ENCODE results near the gene FHIT. TPM values are rescaled to one million over a fixed set of nuclear protein-coding genes. Genes with fewer than 3 reads are reported as not detected.

The FHIT gene
- total RNA-seq, 1 experiment from 2014 or later: 3.6 TPM

- POLR2A ChIA-PET (ENCODE audit: unreplicated experiment): no interaction called here
- BruUV-seq (replicated peaks): no TSS peak
These were observed 1499.6 kb downstream of the FHIT start for GRCh38 chr3:59751606-59752005.

GRCh38 chr3:59750391-59750790 lies 1500.9 kb downstream of the FHIT start:
- no peaks in the 10 kb centered on the region for H3F3A ChIP-seq (ENCODE audit: low read length, unreplicated experiment)
- H2AFZ ChIP-seq (ENCODE audit: low read length): no peak overlapping the region
- ATAC-seq: no peak
- H3K27me3 ChIP-seq (ENCODE audit: low read length): no peaks in the 10 kb centered on the region
- H3K9me2 ChIP-seq (replicated peaks; ENCODE audit: low read length): no peaks in the 10 kb centered on the region
- BruUV-seq (replicated peaks): no TSS peak
- no peaks in the 10 kb centered on the region for H3K4me1 ChIP-seq (ENCODE audit: insufficient read depth, low read length)
- no peaks in the 10 kb centered on the region for H3K9me3 ChIP-seq (ENCODE audit: low read length)
- H3K27ac ChIP-seq (ENCODE audit: low read length): no peak overlapping the region
- TF ChIP-seq EZH2phosphoT487 (IDR thresholded peaks at IDR 0.05; ENCODE audit: borderline replicate concordance, low read length) (no peak), EZH2 (IDR thresholded peaks at IDR 0.05; ENCODE audit: low read length, unreplicated experiment) (no peak), CTCF (conservative IDR thresholded peaks at IDR 0.05; ENCODE audit: low read depth, low read length) (no peak)
- H3K79me2 ChIP-seq (ENCODE audit: low read length): no peaks in the 10 kb centered on the region
- H4K20me1 ChIP-seq (ENCODE audit: low read length): no peaks in the 10 kb centered on the region
- CTCF ChIA-PET: no interaction called here
- H3K4me3 ChIP-seq (ENCODE audit: low read length): no peak overlapping the region
- intact Hi-C loops (cut with micrococcal nuclease): no loop called here
- H3K36me3 ChIP-seq (ENCODE audit: low read depth, low read length): no peaks in the 10 kb centered on the region
- no peak for DNase-seq
- POLR2A ChIA-PET (ENCODE audit: unreplicated experiment): no interaction called here
- H3K4me2 ChIP-seq (ENCODE audit: low read length): no peak overlapping the region
- H3K9ac ChIP-seq (ENCODE audit: low read length): no peak overlapping the region

More at GRCh38 chr3:59751606-59752005, 1499.6 kb downstream of the FHIT start:
- Histone ChIP-seq H2AFZ (ENCODE audit: low read length) (no peak overlapping the region), H3K4me2 (ENCODE audit: low read length) (no peak overlapping the region), H3K9me2 (replicated peaks; ENCODE audit: low read length) (no peaks in the 10 kb centered on the region), H3K9me3 (ENCODE audit: low read length) (no peaks in the 10 kb centered on the region), H4K20me1 (ENCODE audit: low read length) (no peaks in the 10 kb centered on the region), H3K27me3 (ENCODE audit: low read length) (no peaks in the 10 kb centered on the region), H3K27ac (ENCODE audit: low read length) (no peak overlapping the region), H3F3A (ENCODE audit: low read length, unreplicated experiment) (no peaks in the 10 kb centered on the region), H3K9ac (ENCODE audit: low read length) (no peak overlapping the region), H3K4me3 (ENCODE audit: low read length) (no peak overlapping the region), H3K79me2 (ENCODE audit: low read length) (no peaks in the 10 kb centered on the region), H3K36me3 (ENCODE audit: low read depth, low read length) (no peaks in the 10 kb centered on the region), H3K4me1 (ENCODE audit: insufficient read depth, low read length) (no peaks in the 10 kb centered on the region)
- intact Hi-C loops (cut with micrococcal nuclease): no loop called here
- no peak for TF ChIP-seq EZH2 (IDR thresholded peaks at IDR 0.05; ENCODE audit: low read length, unreplicated experiment)
- CTCF ChIA-PET: no interaction called here
- ATAC-seq: no peak
- no peak for DNase-seq

GRCh38 chr3:59749291-59749690 lies 1502.0 kb downstream of the FHIT start:
- intact Hi-C loops (cut with micrococcal nuclease): no loop called here
- no peaks in the 10 kb centered on the region for H3K9me3 ChIP-seq (ENCODE audit: low read length)
- ChIA-PET POLR2A (ENCODE audit: unreplicated experiment) (no interaction called here), CTCF (no interaction called here)
- no peak for TF ChIP-seq EZH2 (IDR thresholded peaks at IDR 0.05; ENCODE audit: low read length, unreplicated experiment)
- no peak for TF ChIP-seq EZH2phosphoT487 (IDR thresholded peaks at IDR 0.05; ENCODE audit: borderline replicate concordance, low read length)
- no peak for TF ChIP-seq CTCF (conservative IDR thresholded peaks at IDR 0.05; ENCODE audit: low read depth, low read length)
- H3K36me3 ChIP-seq (ENCODE audit: low read depth, low read length): no peaks in the 10 kb centered on the region
- ATAC-seq: no peak
- no peak for DNase-seq
- H3K4me3 ChIP-seq (ENCODE audit: low read length): no peak overlapping the region
- BruUV-seq (replicated peaks): no TSS peak
- no peak overlapping the region for H3K9ac ChIP-seq (ENCODE audit: low read length)
- no peaks in the 10 kb centered on the region for H3K4me1 ChIP-seq (ENCODE audit: insufficient read depth, low read length)
- H2AFZ ChIP-seq (ENCODE audit: low read length): no peak overlapping the region
- no peaks in the 10 kb centered on the region for H3F3A ChIP-seq (ENCODE audit: low read length, unreplicated experiment)
- no peaks in the 10 kb centered on the region for H3K27me3 ChIP-seq (ENCODE audit: low read length)
- H3K4me2 ChIP-seq (ENCODE audit: low read length): no peak overlapping the region
- H3K9me2 ChIP-seq (replicated peaks; ENCODE audit: low read length): no peaks in the 10 kb centered on the region
- no peaks in the 10 kb centered on the region for H4K20me1 ChIP-seq (ENCODE audit: low read length)
- H3K27ac ChIP-seq (ENCODE audit: low read length): no peak overlapping the region
- H3K79me2 ChIP-seq (ENCODE audit: low read length): no peaks in the 10 kb centered on the region

Data from PC-3 (cell line).